GM19328 (cell line): ENCODE results near the gene BCL11A.

Experiments
- ATAC-seq: cut with Tn5 transposase; IDR thresholded peaks from one replicate; pipeline ENCODE4 v1.9.1; 2021; ENCODE audit warnings: mild to moderate bottlenecking, moderate library complexity; ENCODE audit not compliant: unreplicated experiment

The BCL11A gene

DNA sequence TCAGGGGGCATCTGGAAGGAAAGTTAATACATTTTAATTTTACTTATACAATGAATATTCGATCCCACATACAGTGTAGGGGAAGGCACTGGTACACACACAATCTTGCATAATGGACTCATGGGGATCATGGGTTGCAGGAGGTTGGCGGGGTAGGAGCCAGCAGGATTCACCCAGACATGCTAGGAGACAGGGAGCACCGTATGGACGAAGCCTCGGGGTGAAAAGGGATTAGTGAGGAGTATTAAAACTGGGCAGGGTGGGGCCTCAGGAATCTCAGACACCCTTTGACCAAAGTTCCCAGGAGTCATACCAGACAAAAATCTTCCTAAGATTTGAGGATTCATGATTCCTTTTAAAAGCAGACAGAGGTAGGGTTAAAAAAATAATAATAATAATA, 140.8 kb downstream of the BCL11A start:
- ATAC-seq: no peak

DNA sequence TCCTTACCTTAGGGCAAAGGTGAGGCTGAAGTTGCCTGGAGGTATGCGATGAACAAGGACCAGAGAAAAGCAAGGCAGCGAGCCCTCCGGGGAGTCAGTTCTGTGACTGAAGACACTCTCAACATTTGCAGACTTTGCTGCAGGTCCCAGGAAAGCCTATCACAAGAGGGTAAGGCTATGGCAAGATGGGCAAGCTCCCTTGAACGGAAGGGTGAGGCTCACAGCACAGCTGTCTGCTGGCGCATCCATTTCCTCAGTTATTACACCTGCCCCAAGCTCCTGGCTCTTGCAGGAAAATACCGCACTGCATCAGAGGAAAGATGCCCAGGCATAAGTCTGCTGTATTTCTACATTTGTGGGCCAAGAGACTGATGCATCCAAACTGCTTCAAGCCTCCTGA, 141.4 kb downstream of the BCL11A start:
- ATAC-seq: no peak

DNA sequence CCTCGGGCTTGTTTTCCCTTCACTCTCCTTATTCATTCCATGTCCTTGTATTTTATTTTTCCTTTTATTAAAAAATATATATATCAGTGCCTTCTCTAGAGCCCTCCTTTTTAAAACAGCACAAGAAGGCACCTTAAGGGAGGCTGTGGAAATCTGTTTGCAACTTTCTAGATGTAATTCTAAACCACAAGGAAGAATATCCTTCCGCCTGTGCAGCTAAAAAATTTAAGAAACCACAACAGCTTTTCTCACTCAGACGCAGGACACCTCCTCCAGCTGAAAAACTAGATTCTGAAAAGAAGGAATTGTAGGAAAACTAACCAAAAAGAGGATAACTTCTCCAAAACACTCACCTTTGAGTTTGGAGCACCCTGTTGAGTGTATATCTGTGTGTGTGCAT, 142.2 kb downstream of the BCL11A start:
- ATAC-seq: no peak

DNA sequence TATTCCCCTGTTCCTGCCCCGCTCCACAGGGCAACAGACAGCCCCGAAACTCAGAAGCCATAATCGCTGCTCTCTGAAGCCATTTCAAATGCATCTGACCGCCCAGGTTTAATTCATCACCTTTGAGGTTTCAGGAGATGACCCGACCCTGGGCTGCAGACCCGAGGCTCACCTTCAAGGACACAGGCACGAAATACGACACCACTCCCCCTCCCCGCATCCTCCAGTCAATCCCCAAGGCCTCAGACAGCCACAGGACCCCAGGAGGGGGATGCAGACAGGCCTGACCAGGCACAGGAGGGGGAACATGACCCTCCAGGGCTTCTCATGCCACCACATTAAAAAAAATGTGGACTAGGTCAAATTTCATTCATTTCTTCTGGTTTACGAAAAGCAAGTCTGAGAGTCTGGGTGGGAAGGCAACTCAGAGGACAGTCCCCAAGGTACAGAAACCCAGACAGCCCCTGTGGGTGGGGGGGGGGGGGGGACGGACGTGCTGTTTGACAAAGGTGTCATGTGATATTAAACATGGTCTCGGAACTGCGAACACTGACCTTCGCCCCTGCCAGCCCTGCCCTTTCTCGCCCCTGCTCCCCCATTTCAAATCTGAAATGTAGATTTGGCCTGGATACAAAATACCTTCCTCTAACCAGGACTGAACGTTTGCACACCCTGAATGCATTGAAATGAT, 142.9 kb downstream of the BCL11A start:
- ATAC-seq: no peak

DNA sequence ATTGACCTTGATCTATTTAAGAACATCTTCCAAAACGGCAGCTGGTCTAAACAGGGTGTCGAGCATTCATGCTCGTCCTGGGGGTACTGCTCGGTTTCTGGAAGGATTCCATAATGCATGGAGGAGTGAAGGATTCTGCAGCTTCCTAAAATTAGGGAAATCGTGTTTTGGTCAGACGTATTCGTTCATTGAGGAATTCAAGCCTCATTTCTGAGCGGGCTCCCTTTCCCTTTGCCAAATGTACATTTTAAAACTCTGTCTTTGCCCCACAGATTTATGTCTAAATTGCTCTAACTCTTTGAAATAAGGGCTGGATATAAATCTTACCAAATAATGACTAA, 144.0 kb downstream of the BCL11A start:
- ATAC-seq: no peak

DNA sequence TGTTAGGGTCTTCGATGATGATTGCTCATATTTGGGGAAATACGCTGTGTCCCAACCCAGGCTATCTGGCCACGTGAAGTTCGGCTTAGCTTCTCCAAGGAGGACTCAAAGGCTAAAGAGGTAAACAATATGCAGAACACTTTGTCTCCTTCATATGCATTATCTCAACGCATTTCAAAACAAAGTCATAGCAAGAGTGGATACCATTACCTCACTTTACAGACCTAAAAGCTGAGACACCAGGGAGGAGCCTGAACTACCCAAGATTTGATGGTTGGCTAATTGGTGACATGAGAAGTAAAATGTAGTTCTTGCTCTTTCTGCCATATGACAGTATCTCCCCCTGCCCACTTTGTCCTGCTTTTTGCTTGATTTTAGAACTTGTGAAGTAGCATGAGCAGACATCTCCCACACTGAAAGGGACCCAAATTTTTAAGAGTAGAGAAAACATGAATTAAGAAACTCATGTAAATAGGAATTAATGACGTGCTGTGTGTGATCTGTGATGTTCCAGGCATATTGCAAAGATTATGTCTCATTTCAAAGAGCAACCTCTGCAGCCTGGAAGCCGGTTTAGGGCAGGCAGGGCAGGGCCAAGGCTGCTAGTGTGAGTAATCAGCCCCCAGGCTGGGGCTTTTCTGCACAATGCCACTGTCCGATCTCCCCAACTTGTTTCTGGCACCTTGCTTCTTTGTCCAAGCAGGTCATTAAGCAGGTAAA, 144.5 kb downstream of the BCL11A start:
- ATAC-seq: no peak

DNA sequence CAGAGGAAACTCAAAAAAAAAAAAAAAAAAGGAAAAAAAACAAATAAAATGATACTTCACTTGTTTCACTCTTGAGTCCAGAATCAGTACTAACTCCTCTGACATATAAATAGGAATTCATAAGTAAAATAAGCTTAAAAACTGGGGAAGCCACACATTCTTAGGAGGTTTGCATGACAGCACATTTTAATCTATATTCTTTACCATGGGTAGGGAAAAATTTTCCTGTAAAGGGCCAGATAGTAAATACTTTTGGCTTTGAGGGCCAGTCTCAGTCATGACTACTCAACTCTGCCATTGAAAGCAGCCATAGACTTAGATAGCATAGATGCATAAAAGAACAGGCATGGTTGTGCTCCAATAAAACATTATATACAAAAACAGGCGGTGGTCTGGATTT, 145.2 kb downstream of the BCL11A start:
- ATAC-seq: no peak

DNA sequence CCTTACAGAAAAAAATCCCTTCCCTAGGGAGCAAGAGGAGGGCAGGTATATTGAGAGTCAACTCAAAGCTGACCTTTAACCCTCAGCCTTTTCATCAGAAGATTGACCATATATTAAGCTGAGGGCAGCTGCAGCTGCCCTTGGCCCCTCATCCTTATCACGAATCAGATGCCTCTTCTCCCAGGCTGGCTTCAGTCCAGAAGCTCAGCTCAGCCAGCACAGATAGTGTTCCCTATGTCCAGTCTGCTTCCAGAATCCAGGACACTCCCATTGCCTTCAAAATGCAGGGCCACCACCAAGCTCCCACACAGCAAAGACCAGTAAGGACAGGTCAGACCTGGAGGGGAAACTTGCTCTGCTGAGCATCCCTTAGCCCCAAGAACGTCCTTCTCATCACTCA, 146.1 kb downstream of the BCL11A start:
- ATAC-seq: no peak

DNA sequence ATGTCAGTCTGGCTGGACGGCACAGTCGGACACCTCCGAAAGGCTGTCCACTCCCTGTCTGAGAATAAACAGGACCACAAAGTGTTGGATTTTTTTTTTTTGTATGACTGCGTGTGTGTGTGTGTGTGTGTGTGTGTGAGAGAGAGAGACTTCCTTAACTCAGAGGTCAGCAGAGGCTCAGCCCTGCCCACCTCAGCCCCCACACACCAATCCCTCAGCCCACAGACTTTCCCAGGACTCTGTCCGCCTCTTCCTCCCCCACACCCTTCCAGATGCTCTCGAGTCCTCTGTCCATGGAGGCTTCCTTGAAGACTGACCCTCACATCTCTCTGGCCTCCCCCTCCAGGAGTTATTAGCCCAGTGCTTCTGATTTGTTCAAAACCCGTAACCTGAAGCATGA, 147.3 kb downstream of the BCL11A start:
- ATAC-seq: no peak

DNA sequence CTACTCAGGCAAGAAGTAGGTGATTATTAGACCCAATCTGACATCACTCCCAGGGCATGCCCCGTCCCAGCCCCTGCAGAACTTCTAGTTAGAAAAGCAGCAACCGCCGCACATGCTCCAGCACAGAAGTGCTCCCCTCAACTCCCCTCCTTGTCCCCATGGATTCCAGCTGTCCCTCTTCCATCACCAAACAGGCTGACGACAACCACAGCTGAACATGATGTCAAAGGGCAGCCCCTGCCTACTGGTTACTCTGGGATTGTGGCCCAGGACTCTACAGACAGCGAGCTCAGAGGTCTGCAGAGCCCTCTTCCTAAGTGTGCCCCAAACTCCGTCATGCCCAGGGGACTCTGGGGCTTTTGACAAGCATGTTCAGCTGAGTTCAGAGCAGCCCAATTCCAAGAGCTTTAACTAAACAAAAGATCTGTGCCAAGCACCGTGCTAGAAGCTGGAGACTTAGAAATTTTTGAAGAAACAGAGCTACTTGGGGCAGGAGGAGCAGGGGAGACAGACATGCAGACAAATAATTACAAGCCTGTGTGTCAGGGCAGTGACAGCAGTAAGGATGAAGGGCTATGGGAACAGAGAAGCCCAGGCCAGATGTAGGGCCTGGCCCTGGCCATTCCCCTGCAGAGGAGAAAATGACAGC, 148.1 kb downstream of the BCL11A start:
- no peak for ATAC-seq
